Stimulated activated naive CD8-positive, alpha-beta T cell treated with anti-CD3 and anti-CD28 coated beads, Interleukin-15, amount 100 ng/mL, for 72 hours (primary cell): ENCODE data around the gene MRPL38.
A peak's percentile ranks its signal among the peaks of the same experiment; 100 is the strongest.

Experiments
- ATAC-seq: fragments of 150-1000 bp; cut with Tn5 transposase; 2 replicates; pipeline ENCODE4 v1.10.0; 2021; ENCODE audit warnings: mild to moderate bottlenecking, moderate library complexity
- DNase-seq, 2 donors: peaks; one replicate each; pipeline ENCODE4 v3.0.0; 2021 to 2022
- H3K27ac Mint-ChIP-seq, 2 donors: one replicate each; pipeline ENCODE4 v1.8.0; 2022; ENCODE audit warnings: mild to moderate bottlenecking in 2 of 2, mixed read lengths in 2 of 2, moderate library complexity in 2 of 2
- H3K27me3 Mint-ChIP-seq: one replicate; pipeline ENCODE4 v1.8.0; 2022; ENCODE audit warnings: mixed read lengths
- H3K4me1 Mint-ChIP-seq: one replicate; pipeline ENCODE4 v1.8.0; 2022; ENCODE audit warnings: mild to moderate bottlenecking, mixed read lengths
- H3K4me3 Mint-ChIP-seq, 2 donors: one replicate each; pipeline ENCODE4 v1.8.0; 2022; ENCODE audit warnings: mild to moderate bottlenecking in 2 of 2, mixed read lengths in 2 of 2, moderate library complexity in 1 of 2
- H3K9me3 Mint-ChIP-seq, 2 donors: one replicate each; pipeline ENCODE4 v1.8.0; 2022; ENCODE audit warnings: mixed read lengths in 2 of 2

MRPL38 gene

DNA sequence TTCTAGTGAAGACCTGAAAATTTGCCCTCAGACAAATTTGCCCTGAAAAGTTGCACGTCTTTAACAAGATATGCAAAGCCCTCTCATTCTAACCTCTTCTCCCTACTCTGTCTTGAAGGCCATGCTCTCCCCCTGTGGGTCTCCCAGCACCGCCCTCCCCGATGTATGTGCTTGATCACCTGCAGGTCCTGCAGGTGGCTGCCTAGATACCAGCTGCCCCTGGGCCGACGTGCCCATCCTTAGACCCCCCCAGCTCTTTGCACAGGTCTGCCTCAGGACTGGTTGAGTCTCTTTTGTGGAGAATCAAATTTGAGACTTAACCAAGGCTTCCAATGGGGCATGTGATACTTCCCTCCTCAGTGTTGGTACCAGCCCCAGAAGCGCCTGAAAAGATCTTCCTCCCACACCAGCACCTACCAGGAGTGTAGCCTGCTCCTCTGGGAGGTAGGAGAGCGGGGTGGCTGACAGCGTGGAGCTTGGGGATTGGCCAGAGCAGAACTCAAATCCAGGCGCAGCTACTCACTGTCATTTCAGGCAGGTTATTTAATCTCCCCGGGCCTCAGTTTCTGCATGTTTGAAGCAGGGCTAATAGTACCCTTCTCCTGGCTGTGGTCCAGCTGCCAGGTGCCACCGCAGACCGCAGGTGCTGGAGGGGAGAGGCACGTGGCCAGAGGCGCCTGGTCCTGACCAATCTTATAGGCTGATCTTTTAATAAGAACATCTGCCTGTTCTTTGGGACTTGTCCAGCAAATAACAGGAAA lies 4.5 kb upstream of the MRPL38 start:
- Mint-ChIP-seq H3K9me3 (no peaks in the 10 kb centered on the region), H3K27ac (peak overlapping the region in 1 of 2 donors; percentile 57), H3K4me3 (no peak overlapping the region), H3K4me1 (peaks cover 27% of the 10 kb centered on the region), H3K27me3 (no peaks in the 10 kb centered on the region)
- ATAC-seq: no peak
- DNase-seq: no peak

DNA sequence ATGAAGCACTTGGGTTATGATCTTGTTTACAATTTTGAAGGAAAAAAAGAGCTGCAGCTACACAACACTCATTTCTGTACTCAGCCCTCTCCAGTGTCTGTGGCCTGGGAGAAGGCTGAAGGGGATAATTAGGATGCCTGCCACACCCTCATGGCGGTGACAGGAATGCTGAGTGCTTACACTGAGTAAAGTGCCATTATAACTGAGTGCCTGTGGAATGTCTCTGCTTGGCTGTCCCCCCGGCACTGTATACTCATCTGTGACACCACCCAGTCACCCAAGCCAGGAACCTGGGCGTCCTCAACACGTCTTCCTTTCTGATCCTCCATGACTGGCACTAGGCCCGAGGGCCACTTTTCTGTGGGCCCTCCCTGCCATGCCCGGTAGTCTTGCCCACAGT lies 3.5 kb upstream of the MRPL38 start:
- Mint-ChIP-seq H3K9me3 (no peaks in the 10 kb centered on the region), H3K4me3 (no peak overlapping the region), H3K4me1 (peaks cover 35% of the 10 kb centered on the region), H3K27me3 (no peaks in the 10 kb centered on the region), H3K27ac (peak overlapping the region in 1 of 2 donors; percentile 27)
- DNase-seq: no peak
- ATAC-seq: no peak

DNA sequence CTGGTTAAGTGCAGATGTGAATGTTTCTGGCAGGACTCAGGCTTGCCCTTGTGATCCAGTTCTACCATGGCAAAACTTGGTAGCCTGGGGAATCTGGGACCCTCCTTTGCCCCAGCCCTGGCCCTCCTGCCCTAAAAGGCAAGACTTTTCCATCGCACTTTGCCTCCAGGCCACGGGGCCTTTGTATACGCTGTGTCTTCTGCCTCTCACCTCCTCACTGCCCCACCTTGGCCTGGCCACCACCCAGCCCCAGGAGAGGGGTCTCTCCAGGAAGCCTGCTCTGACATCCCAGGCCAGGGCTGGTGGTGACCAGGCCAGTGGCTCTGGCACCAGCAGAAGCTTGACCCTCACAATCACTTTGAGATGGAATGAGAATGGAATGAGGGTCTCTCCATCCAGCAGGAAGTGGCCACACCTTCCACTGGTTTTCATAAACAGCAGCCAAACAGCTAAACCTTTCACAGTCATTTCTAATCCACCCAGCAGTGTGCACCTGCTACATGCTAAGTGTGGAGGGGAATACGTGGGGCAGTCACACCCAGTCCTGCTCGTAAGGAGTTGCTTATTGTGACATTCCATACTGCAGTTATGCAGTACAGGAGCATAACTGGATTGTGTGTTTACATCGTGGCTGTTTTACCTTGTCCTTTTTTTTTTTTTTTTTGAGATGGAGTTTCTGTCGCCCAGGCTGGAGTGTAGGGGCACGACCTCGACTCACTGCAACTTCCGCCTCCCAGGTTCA lies 1.6 kb upstream of the MRPL38 start:
- Mint-ChIP-seq H3K4me3 (peak overlapping the region in 1 of 2 donors; percentile 60), H3K27ac (no peak overlapping the region), H3K9me3 (no peaks in the 10 kb centered on the region), H3K27me3 (no peaks in the 10 kb centered on the region), H3K4me1 (peaks cover 39% of the 10 kb centered on the region)
- DNase-seq (no peak), ATAC-seq (no peak)

DNA sequence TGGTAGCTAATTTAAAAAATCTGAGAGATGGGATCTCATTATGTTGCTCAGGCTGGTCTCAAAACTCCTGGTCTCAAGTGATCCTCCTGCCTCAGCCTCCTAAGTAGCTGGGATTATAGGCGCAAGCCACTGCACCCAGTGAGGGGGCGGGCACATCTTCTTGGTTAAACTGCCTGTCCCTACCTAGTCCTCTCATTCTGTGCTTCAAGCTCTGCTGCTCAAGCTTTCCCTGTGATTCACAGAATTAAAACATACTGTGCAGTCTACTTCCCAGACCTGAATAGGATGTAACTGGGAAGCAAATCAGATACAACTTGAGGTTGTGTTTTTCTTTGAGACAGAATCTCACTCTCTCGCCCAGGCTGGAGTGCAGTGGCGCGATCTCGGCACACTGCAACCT lies 2.3 kb downstream of the MRPL38 start:
- H3K27me3 Mint-ChIP-seq: no peaks in the 10 kb centered on the region
- H3K27ac Mint-ChIP-seq: no peak overlapping the region
- H3K9me3 Mint-ChIP-seq: no peaks in the 10 kb centered on the region
- H3K4me1 Mint-ChIP-seq: peaks cover 38% of the 10 kb centered on the region
- ATAC-seq (no peak), DNase-seq (no peak)
- H3K4me3 Mint-ChIP-seq: no peak overlapping the region

DNA sequence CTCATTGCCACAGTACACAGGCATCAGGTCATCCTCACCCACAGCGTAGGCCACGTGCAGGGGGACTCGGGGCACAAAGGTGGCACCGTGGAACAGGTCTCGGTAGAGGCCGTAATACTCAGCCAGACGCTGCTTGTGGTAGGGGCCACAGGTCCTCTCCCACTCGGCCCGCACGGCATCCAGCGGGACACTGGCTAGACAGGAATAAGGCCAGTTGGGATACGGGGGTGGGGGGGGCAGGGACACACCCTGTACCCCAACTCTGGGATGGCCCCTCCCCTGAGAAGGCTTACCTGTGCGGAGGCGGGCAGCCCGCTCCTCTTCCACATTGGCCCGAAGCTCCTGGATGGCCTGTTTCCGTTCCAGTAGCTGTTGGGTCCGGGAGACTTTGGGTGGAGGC lies 3.0 kb downstream of the MRPL38 start:
- ATAC-seq (no peak), DNase-seq (no peak)
- no peak overlapping the region for H3K27ac Mint-ChIP-seq
- H3K9me3 Mint-ChIP-seq: no peaks in the 10 kb centered on the region
- peaks cover 42% of the 10 kb centered on the region for H3K4me1 Mint-ChIP-seq
- H3K4me3 Mint-ChIP-seq: no peak overlapping the region
- H3K27me3 Mint-ChIP-seq: no peaks in the 10 kb centered on the region

DNA sequence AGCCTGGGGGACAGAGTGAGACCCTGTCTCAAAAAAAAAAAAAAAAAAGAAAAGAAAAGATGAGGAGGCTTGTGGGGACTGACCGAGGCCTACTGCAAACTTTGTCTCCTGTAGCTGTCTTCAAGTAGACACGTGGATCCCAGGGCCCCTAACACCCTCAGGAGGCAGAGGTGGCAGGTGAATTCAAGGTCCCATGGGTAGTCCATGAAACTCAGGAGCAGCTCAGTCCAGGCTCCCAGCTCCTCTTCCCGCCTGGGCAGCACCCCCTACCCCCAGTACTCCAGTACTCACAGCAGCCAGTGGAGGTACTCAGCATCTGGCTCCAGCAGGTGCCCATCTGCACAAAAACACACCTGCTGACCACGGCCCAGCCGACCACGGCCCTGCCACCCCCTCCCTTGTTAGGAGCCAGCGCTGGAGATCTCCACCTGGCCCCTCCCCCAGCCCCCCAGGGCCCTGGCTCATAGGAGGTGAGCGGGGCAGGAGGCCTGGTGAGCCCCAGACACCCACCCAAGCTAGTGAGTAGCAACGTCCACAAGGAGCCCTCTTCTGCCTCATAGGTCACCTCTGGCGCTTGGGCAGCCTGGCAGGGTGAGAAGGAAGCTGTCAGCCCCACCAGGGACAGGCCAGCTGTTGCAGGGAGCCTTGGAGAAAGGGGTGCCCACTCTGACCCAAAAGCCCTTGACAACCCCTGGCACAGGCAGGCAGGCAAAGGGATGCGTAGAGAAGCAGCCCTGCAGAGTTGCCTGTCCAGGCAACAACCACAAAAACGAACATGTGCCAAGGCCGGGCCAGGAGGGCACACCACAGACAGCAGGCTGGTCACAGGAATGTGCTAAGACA lies 3.8 kb downstream of the MRPL38 start:
- no peak for DNase-seq
- no peaks in the 10 kb centered on the region for H3K27me3 Mint-ChIP-seq
- peaks cover 38% of the 10 kb centered on the region for H3K4me1 Mint-ChIP-seq
- H3K4me3 Mint-ChIP-seq: no peak overlapping the region
- ATAC-seq: no peak
- H3K27ac Mint-ChIP-seq: peak overlapping the region in 1 of 2 donors; percentile 71
- no peaks in the 10 kb centered on the region for H3K9me3 Mint-ChIP-seq

DNA sequence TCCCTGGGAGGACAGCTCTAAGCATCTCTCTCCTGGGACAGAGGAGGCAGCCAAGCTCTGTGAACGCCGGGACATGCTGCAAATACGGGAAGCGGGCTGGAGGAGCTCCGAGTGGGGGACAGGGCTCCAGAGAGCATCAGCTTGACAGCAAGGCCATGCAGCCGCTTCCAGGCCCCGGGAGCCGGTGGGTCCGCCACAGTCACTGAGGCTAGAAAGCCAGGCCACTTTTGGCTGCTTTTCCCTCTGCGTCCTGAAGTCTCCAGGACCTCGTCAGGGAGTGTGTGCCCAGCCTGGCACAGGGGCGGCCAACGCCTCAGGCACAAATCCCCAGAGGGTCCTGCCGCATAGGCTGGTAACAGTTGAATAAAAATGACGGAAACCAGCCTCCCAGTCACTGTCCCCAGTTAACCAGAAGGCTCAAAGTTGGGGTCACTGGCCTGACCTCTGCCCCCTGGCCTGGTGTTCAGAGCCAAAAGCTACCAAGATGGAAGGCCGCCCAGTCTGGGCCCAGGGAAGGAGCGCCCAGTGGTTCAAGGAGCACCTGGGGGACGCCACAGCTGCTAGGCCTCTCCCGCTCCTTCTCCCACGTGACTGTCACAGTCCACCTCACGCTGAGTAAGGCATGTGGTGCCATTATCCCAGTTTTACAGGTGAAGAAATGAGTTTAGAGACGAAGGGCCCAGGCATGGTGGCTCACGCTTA lies 4.8 kb downstream of the MRPL38 start:
- Mint-ChIP-seq H3K9me3 (no peaks in the 10 kb centered on the region), H3K4me3 (no peak overlapping the region), H3K27ac (no peak overlapping the region), H3K27me3 (no peaks in the 10 kb centered on the region), H3K4me1 (peaks cover 40% of the 10 kb centered on the region)
- DNase-seq (no peak), ATAC-seq (no peak)

DNA sequence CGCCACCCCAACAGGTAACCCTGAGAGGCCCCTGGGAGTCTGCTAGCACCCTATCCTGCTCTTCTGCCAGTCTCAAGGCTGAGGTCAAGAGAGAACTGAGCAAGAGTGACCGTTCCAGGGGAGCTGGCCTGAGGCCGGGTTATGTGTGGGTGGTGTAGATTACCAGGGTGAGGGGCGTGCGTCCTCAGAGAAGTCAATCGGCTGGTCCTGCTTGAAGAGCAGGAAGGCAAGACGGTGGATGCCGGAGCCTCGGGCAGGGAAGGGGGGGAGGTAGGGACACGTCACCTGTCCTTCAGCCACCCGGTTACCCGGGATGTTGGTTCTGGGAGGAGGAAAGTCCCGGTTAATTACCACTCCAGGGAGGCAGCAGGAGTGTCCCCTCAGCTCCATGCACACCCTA lies 5.3 kb downstream of the MRPL38 start:
- H3K27me3 Mint-ChIP-seq: no peaks in the 10 kb centered on the region
- peaks cover 45% of the 10 kb centered on the region for H3K4me1 Mint-ChIP-seq
- H3K4me3 Mint-ChIP-seq: no peak overlapping the region
- no peaks in the 10 kb centered on the region for H3K9me3 Mint-ChIP-seq
- ATAC-seq: no peak
- no peak overlapping the region for H3K27ac Mint-ChIP-seq
- no peak for DNase-seq

DNA sequence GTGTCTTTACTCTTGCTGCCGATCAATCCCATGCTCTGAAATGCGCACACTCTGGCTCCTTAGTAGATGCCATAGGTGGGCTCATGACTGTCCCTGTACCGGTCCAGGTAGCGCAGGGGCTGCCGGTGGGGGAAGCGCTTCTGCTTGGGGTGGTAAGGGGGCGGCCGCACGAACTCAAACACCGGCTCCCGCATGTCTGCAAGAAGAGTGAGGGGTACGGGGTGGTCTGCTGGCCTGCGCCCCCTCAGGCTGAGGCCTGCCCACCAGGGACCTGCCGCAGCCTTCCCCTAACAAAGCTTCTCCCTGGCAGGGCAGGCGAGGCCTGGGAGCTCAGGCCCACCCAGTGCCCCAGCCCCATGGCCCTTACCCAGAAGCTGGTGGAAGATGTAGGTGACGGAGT lies 5.9 kb downstream of the MRPL38 start:
- Mint-ChIP-seq H3K27me3 (no peaks in the 10 kb centered on the region), H3K27ac (no peak overlapping the region), H3K4me1 (peaks cover 47% of the 10 kb centered on the region), H3K4me3 (no peak overlapping the region), H3K9me3 (no peaks in the 10 kb centered on the region)
- no peak for DNase-seq
- no peak for ATAC-seq

DNA sequence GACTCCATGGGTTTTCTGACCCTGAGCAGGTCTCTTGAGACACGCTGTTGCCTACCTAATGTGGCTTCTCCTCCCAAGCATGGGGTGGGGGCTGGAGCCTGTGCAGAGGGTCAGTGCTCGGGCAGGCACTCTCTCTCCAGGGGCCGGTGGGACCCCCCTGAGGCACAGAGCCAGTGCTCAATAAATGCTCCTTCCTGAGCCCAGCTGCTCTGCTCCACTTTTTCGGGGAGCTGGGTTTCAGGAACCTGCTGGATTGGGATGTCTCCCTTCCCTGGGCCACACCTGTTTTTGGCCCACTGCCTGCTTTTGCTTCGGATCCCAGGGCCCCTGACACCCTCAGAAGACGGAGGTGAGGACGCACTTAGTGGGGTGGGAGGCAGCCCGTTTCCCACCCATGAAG lies 6.6 kb downstream of the MRPL38 start:
- no peak for DNase-seq
- Mint-ChIP-seq H3K4me3 (peak overlapping the region in 1 of 2 donors; percentile 60), H3K4me1 (peaks cover 47% of the 10 kb centered on the region), H3K27ac (peak overlapping the region in 1 of 2 donors; percentile 63), H3K27me3 (no peaks in the 10 kb centered on the region), H3K9me3 (no peaks in the 10 kb centered on the region)
- no peak for ATAC-seq

DNA sequence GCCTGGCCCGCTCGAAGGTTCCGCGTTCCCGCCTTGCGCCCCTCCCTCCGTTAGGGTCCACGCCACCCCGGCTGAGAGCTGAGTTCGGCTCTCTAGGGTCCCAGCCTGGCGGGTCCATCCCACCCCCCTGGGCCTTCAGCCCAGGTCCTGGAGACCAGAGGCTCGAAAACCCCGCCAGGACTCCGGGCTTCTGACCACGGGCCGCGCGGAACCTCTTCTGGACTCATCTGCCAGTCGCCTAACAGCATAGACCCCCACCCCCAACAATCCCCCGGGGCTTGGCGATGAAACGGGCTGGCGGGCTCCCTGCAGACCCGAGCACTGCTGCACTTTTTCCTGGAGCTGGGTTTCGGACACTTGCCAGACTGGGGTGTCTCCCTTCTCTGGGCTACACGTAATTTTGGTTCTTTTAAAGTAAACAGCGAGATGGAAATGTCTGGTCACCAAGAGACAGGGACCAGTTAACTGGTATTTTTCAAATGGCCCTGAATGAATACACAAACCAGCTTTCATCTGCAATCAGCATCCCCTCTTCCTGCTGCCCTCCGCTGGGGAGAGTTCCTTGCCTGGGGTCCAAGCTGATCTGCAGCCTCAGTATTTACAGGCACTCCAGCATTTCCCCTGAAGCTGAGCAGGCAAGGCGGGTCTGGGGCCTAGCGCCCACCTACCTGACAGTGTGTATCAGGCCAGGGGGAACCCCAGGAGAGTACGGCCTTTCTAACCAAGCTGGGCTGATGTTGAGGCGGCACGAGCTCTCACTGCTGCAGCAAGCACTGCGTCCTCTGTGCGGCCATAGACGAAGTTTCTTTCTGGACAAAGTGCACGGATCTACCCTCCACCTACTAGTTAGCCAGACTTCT lies 7.3 kb downstream of the MRPL38 start:
- Mint-ChIP-seq H3K27me3 (no peaks in the 10 kb centered on the region), H3K4me3 (peak overlapping the region; percentile 53 to 60), H3K27ac (peak overlapping the region; percentile 66 to 82), H3K9me3 (no peaks in the 10 kb centered on the region), H3K4me1 (peaks cover 47% of the 10 kb centered on the region)
- DNase-seq (no peak), ATAC-seq (no peak)

DNA sequence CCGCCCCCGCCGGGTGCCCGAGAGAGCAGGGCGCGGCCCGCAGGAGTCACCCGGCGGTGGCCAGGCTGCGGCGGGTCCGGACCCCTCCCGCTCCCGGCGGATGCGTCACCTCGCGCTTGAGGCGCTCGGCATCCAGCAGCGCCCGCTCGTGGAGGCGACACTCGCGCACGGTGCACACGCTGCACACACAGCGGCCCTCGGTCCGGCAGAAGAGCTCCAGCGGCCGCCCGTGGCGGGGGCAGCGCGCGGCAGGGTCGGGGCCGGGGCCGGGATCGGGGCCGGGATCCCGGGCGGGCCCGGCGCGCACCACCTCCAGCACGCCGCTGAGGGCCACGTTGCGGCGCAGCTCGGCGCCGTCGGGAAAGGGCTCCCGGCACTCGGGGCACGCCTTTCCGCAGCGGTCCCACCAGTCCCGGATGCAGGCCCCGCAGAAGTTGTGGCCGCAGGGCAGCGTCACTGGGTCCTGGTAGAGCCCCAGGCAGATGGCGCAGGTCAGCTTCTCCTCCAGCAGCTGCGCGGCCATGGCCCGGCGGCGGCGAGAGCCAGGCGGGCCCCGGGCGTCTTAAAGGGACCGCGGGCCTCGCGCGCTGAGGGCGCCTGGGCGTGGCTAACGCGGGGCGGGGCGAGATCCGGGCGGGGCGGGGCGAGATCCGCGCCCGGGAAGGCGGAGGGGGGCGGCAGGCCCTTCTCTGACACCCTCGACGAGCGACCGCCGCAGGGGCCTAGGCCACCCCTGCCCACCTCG lies 8.1 kb downstream of the MRPL38 start, which contains the start of gene TRIM65:
Gene TRIM65 (minus strand): TSS at position 537 of the 745 bp plus-strand sequence. CDS start 14 bp downstream, at position 523.
- Mint-ChIP-seq H3K4me1 (peaks cover 45% of the 10 kb centered on the region), H3K27me3 (no peaks in the 10 kb centered on the region), H3K9me3 (no peaks in the 10 kb centered on the region), H3K27ac (peak within 1 kb of the TSS; percentile 82 to 90), H3K4me3 (peak within 1 kb of the TSS; percentile 73 to 88)
- ATAC-seq (peak; percentile 88), DNase-seq (peak; percentile 73 to 80)

DNA sequence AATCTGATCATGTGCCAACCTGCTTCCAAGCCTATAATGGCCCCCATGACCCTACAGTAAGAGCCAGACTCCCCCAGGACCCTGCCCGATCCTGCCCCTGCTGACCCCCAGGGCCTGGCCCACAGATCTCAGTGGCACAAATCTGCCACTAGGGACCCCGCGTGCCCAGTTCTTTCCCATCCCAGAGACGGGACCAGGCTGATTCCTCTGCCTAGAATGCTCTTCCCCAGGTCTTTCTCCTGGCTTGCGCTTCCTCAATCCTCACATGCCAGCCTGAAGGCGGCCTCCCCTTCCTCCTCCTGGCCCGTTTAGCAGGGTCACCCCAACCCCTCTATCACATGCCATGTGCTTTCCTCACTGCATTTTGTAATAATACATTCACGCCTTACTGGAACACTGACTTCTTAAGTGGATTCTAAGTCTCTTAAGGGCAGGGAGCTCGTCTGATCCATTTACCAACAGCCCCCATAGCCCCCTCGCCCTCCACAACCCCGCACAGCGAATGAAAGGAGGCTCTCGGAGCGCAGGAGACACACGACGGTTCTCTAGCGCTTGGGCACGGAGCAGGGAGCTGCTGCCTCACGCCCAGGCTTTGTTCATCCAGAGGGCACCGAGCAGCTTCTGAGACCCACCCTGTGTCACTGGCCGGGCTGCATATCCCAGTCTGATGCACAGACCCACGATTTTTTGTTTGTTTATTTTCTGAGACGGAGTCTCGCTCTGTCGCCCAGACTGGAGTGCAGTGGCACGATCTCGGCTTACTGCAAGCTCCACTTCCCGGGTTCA lies 9.1 kb downstream of the MRPL38 start:
- peaks cover 44% of the 10 kb centered on the region for H3K4me1 Mint-ChIP-seq
- no peak for ATAC-seq
- peak overlapping the region; percentile 82 to 90 for H3K27ac Mint-ChIP-seq
- DNase-seq: no peak
- no peaks in the 10 kb centered on the region for H3K9me3 Mint-ChIP-seq
- H3K4me3 Mint-ChIP-seq: peak overlapping the region; percentile 73 to 88
- H3K27me3 Mint-ChIP-seq: no peaks in the 10 kb centered on the region
